HFF-Myc (cell line): ENCODE data around the gene TRABD2B.

Experiments used
- DNase-seq: peaks from one replicate; pipeline ENCODE4 v3.0.0-alpha.2; 2011; ENCODE audit warnings: low read depth; ENCODE audit errors: extremely low read depth
- H3K4me3 ChIP-seq: replicated peaks from 2 replicates; pipeline ENCODE4 v1.5.1; 2011; ENCODE audit warnings: low read depth, mild to moderate bottlenecking, control low read depth, low read length
- TF ChIP-seq, protein P1 (sequence below): IDR thresholded peaks from 2 replicates; pipeline ENCODE4 v1.5.1; 2012; ENCODE audit warnings: mild to moderate bottlenecking, low read depth, low read length, control low read depth; ENCODE audit errors: missing control alignments

TRABD2B gene

GRCh38 chr1:47819574-47819888 is 177.7 kb downstream of the TRABD2B start:
- H3K4me3 ChIP-seq: no peak overlapping the region
- TF ChIP-seq, protein P1, sequence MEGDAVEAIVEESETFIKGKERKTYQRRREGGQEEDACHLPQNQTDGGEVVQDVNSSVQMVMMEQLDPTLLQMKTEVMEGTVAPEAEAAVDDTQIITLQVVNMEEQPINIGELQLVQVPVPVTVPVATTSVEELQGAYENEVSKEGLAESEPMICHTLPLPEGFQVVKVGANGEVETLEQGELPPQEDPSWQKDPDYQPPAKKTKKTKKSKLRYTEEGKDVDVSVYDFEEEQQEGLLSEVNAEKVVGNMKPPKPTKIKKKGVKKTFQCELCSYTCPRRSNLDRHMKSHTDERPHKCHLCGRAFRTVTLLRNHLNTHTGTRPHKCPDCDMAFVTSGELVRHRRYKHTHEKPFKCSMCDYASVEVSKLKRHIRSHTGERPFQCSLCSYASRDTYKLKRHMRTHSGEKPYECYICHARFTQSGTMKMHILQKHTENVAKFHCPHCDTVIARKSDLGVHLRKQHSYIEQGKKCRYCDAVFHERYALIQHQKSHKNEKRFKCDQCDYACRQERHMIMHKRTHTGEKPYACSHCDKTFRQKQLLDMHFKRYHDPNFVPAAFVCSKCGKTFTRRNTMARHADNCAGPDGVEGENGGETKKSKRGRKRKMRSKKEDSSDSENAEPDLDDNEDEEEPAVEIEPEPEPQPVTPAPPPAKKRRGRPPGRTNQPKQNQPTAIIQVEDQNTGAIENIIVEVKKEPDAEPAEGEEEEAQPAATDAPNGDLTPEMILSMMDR: no peak
- no peak for DNase-seq

- TF ChIP-seq, protein P1: no peak
- H3K4me3 ChIP-seq: no peak overlapping the region
- DNase-seq: no peak
These were observed 178.3 kb downstream of the TRABD2B start for GRCh38 chr1:47818682-47819573.

GRCh38 chr1:47817861-47818260 is 179.3 kb downstream of the TRABD2B start:
- DNase-seq: no peak
- no peak overlapping the region for H3K4me3 ChIP-seq
- TF ChIP-seq, protein P1: no peak

DNA sequence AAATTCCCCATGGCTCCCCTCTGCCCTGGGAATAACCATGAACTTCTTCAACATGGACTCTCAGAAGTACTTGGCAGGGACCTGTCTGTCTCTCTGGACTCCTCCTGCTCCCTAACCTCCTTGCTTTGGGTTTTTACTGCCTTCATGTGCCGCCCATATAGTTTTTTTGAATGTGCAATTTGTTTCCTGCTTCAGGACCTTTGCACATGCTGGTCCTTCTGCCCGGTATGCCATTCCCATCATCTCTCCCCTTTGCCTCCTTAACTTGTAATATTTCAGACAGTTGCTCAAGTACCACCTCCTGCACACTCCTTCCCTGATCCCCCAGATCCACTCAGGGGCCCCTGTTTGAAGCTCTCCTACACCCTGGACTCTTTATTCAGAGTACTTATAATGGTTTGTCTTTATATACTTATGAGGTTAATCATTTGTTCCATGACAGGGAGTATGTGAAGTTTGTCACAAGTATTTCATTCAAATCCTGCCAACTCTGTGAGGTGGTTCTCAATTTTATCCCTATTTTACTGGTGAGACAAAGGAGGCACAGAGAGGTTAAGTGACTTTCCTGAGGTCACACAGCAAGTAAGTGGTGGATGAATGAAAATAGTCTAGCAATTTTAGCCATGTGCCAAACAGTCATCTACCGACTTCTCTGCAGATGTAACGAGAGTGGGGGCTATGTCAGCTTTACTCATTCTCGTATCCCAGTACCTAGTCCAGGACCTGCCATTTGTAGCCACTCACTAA is 180.7 kb downstream of the TRABD2B start:
- TF ChIP-seq, protein P1: no peak
- H3K4me3 ChIP-seq: no peak overlapping the region
- DNase-seq: no peak

- DNase-seq: no peak
- TF ChIP-seq, protein P1: no peak
- no peak overlapping the region for H3K4me3 ChIP-seq
These were observed 182.4 kb downstream of the TRABD2B start for GRCh38 chr1:47814612-47815395.

- TF ChIP-seq, protein P1: no peak
- no peak overlapping the region for H3K4me3 ChIP-seq
- DNase-seq: no peak
These were observed 183.2 kb downstream of the TRABD2B start for GRCh38 chr1:47813970-47814369.
